GM18868 (cell line): ENCODE results near the gene POU4F2.

Experiments used
- ATAC-seq: cut with Tn5 transposase; IDR thresholded peaks from one replicate; pipeline ENCODE4 v1.9.1; 2021; ENCODE audit warnings: mild to moderate bottlenecking, moderate library complexity; ENCODE audit not compliant: unreplicated experiment

POU4F2 gene

GRCh38 chr4:146638786-146639505 lies at the start of gene POU4F2:
Gene POU4F2 (plus strand): TSS chr4:146638893. CDS start chr4:146639141, 248 bp downstream.
- ATAC-seq, result no peak

GRCh38 chr4:146590801-146591200 lies 47.9 kb upstream of the POU4F2 start:
- no peak for ATAC-seq

GRCh38 chr4:146592019-146592418 lies 46.7 kb upstream of the POU4F2 start:
- ATAC-seq, result no peak

- ATAC-seq, result no peak
Observed at GRCh38 chr4:146632770-146633470, 5.8 kb upstream of the POU4F2 start.

- ATAC-seq, result no peak
Observed at GRCh38 chr4:146633471-146633800, 5.3 kb upstream of the POU4F2 start.

- ATAC-seq, result no peak
Observed at GRCh38 chr4:146634825-146635224, 3.9 kb upstream of the POU4F2 start.

- no peak for ATAC-seq
Observed at GRCh38 chr4:146637621-146638332, 916 bp upstream of the POU4F2 start.

GRCh38 chr4:146638333-146638785 lies 334 bp upstream of the POU4F2 start:
- ATAC-seq, result no peak

- ATAC-seq, result no peak
Observed at GRCh38 chr4:146639506-146639932, 826 bp downstream of the POU4F2 start.

GRCh38 chr4:146640021-146640464 lies 1.4 kb downstream of the POU4F2 start:
- ATAC-seq, result no peak

GRCh38 chr4:146640465-146641061 lies 1.9 kb downstream of the POU4F2 start:
- ATAC-seq, result no peak

GRCh38 chr4:146641762-146642161 lies 3.1 kb downstream of the POU4F2 start:
- ATAC-seq, result no peak

GRCh38 chr4:146643812-146644401 lies 5.2 kb downstream of the POU4F2 start:
- ATAC-seq, result no peak

GRCh38 chr4:146645921-146646320 lies 7.2 kb downstream of the POU4F2 start:
- ATAC-seq, result no peak

- ATAC-seq, result no peak
Observed at GRCh38 chr4:146646593-146647325, 8.1 kb downstream of the POU4F2 start.

GRCh38 chr4:146647615-146648460 lies 9.1 kb downstream of the POU4F2 start:
- no peak for ATAC-seq

- no peak for ATAC-seq
Observed at GRCh38 chr4:146648461-146648783, 9.7 kb downstream of the POU4F2 start.

- ATAC-seq, result no peak
Observed at GRCh38 chr4:146649232-146649631, 10.5 kb downstream of the POU4F2 start.

- no peak for ATAC-seq
Observed at GRCh38 chr4:146650034-146650433, 11.3 kb downstream of the POU4F2 start.
